GM21825 (cell line): Measurements from ENCODE around the gene TNFRSF25.
"Not testable (repeated sequence)": the region's sequence is repeated elsewhere in the genome, so short reads cannot be mapped to it uniquely, and the experiment has no call there.

Experiments used
- ATAC-seq: cut with Tn5 transposase; IDR thresholded peaks from one replicate; pipeline ENCODE4 v1.9.1; 2021; ENCODE audit warnings: mild to moderate bottlenecking, moderate library complexity; ENCODE audit not compliant: unreplicated experiment

Gene TNFRSF25

GRCh38 chr1:6454856-6455751 is 10.9 kb downstream of the TNFRSF25 start:
- no peak for ATAC-seq

DNA sequence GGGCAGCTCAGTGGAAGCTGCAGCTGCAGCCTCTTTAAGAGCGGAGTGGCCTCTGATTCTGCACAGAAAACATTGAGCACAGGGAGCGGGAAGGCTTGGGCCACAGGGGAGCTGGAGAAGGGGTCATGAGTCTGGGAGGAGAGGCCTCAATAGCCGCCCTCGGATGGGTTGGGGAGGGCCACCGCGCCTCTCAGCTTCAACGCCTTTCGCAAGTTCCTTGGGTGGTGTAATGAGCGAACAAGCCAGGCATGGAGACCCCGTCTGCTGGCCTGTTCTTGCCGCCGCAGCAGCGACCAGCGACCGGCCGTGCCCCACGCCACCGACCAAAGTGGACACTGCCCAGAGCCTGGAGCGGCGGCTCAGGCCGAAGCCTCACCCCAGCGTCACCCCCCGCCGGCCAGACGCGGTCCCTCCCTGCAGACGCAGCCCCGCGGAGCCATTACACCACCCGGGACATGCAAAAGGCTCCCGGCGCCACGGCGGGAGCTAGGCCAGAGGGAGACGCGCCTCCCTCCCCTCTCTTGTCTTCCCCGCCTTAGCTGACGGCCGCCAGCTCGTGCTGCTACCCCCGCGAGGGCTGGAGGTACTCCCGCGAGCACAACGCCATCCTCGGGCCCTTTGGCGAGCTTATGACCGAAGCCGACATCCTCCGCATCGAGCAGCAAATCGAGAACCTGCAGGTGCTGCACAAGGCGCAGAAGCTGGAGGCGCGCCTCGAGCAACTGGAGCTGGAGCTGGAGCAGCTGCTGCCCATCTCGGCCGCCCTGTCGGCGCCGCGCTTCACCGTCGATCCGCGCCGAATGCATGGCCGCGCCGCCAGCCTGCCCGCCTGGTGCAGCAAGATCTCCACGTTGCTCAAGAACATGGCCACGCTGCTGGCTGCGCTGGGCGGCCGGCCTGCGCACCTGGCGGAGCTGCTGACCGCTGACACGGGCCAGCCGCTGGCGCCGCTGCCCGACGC is 11.8 kb downstream of the TNFRSF25 start:
- not testable (repeated sequence) for ATAC-seq

DNA sequence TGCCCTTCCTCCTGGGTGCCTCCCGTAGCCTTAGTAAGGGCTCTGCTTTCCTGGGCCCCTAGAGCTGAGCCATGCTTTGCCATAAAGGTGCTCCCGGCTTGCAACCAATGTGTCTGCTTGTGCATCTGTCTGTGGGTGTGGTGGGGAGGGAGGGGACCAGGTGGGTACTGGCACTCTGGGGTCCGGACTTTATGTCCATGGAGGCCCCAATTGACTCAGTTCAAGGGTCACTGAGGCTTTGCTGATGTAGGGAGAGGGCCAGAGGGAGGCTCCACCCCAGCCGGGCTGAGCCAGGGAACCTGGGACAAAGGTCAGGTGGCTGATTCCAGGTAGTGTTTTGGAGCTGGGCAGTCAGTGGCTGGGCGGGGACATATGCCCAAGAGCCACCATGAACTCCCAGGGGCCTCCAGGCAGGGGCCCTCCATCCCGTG is 15.0 kb downstream of the TNFRSF25 start:
- ATAC-seq, result no peak

DNA sequence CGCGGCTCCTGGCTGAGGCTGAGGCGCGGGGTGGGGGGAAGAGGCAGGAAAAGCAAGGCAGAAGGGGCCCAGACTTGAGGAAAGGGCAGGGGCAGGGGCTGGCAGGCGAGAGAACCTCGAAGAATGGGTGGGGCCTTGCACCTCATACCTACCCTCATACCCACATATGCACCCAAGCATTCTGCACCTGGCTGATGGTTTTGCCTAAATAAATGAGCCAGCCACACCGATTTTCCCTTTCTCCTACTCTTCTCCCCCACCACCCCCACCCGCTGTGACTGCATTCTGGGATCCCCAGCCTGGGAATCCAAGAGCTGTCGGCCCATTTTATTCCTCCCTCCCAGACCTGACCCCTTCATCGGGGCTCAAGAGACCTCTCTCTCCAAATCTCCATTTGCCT is 15.5 kb downstream of the TNFRSF25 start:
- ATAC-seq, result not testable (repeated sequence)

DNA sequence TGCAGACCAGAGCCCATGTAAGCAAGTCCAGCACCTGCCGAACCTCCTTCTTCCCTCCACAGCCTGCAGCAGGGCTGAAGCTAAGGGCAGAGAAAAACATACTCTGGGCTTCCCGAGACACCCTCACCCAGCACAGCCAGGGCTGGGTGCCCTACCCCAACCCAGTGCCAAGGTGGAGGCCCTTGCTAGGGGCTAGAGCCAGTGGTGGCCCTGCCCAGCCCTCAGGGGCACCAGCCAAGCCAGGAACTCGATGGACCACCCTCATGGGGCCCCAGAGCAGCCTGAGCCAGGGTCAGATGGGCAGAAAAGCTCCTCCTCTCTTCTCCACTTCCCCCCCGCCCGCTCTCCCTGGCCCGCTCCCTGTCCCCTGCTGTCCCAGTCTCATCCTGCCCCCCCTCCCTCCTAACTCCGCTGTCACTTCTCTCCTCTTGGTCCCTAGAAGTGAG is 15.9 kb downstream of the TNFRSF25 start:
- ATAC-seq, result no peak

GRCh38 chr1:6448749-6449631 is 17.0 kb downstream of the TNFRSF25 start:
- no peak for ATAC-seq

DNA sequence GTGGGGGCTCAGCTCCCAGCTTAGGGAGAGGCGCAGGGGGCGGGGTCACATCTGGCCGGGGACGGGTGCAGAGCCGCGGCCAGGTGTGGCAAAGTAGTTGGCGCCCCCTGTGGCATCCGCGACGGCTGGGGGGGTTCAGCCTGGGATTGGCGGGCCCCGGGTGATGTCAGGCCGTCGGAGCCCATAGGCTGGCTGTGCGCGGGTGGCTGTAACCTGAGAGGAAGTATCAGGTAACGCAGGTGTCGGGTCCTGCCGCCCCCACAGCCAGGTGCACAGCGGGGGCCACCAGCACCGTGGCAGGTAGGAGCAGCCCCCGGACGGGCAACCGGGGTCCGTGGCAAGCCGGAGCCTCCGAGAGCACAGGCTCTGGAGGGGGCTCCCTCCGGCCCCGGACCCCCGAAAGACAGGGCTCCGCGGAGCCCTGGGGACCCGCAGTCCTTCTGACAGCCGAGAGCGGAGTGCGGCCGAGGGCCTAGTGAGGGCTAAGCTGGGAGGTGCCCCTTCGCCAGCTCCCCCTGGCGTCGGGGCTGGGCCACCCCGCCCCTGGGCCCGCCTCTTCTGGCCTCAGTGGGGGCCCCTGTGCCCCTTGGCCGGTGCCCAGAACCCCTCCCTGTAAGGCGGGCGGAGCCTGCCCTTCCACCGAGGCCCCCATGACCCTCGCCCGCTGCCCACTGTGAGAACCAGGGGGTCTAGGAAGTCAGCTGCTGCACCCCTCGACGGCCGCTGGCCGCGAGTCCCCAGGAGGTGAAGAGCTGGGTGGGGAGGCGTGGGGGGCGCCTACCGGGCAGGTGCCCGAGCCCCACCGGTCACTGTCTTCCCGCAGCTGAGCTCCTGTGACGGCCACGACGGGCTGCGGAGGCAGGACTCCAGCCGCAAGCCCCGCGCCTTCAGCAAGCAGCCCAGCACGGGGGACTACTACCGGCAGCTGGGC is 17.9 kb downstream of the TNFRSF25 start:
- no peak for ATAC-seq

DNA sequence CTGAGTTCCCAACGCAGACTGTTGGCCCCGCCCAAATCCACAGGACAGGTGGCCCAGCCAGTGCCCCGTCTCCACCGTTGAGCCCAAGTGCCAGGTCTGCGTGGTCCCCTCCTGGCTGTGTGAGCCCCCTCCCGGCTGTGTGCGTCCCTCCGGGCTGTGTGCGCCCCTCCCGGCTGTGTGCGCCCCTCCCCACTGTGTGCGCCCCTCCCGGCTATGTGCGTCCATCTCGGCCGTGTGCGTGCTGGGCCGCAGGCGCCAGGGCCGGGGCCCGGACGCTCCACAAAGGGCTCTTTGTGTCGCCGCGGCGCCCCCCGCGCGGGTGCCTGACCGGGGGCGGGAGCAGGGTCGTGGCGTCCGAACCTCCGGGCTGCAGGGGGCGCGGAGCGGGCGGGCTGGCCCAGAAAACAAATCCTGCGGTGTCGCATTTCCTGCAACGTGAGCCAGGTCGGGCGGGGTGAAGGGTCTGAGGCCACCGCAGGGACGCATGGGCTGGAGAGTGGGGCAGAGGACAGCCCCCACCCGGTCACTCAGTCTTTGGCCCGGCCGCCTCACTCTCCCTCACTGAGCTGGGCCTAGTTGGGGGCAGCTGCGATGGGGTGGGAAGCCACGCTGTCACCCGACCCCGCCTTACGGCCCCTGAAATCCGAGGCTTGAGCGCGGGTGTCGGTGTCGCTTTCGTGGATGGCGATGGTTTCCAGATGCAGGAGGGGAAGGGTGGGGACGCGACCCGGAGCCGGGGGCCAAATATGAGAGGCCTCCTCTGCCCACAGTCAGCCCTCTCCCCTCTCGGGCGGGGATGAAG is 18.8 kb downstream of the TNFRSF25 start:
- no peak for ATAC-seq

DNA sequence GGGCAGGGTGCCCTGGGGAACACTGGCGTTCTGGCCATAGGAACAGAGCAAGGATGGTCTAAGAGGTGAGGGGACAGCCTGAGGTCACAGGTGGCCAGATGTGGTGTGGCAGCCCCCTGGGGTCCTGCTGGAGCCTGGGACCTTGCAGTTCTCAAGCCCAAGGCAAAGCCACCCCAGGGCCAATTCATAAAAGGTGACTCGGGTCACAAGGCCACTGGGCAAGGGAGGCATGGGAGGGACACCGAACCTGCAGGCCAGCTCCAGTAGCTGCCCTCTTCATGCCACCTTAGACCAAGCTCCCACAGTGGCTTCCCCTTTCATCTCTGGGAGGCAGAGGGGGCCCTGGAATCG is 19.3 kb downstream of the TNFRSF25 start:
- no peak for ATAC-seq

GRCh38 chr1:6445929-6446328 is 20.0 kb downstream of the TNFRSF25 start:
- not testable (repeated sequence) for ATAC-seq

GRCh38 chr1:6445062-6445763 is 20.8 kb downstream of the TNFRSF25 start:
- no peak for ATAC-seq

- no peak for ATAC-seq
Observed at GRCh38 chr1:6444377-6444776, 21.6 kb downstream of the TNFRSF25 start.

DNA sequence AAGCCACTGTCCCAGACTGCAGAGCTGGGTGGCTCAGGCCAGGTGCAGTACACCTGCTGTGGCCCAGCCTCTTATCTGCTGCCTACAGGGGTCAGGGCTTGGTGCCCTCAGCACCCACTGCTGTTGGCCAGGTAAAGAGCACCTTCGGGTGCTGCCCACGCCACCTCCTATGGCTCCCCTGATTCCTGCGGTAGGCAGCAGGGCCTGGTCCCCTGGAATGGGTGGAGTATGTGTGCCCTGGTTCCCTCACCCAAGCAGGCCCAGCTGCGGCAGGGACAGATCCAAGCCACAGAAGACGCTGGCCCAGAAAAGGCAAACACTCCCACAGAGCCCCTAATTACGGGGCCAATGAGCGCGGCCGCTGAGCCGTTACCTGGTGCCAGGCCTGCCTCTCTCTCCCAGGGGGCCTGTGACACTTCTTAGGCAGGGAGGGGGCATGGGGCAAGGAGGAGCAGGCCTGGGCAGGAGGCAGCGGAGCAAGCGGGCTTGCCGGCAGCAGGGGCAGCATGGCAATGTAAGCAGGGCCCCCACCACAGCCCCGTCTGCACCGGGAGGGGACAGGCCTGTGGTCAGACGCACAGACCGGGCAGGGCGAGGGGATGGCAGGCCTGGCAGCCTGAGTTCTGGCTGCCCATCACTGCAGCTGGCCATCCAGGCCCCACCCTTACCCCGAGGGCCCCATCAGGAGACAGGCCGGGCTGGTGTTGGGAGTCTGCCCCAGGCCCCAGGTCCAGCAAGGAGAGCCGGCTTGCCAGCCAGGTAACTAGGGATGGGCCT is 22.4 kb downstream of the TNFRSF25 start:
- no peak for ATAC-seq

DNA sequence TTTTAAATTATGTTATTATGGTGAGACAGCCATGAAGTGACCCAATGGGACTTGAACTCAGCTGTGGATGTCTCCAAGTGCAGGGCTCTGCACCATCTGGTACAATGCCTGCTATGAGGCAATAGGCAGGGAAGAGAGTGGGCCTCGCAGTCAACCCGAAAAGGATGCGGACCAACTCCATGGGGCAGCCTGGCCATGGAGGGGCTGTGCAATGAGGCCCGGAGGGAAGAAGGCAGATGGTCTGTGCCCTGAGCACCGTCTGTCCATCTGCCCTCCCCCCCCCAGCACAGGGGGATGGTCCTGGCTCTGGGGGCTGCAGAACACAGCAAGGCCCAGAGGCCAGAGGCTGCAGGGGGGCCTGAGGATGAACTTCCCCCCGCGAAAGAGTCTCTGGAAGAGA is 24.4 kb downstream of the TNFRSF25 start:
- ATAC-seq, result no peak

- ATAC-seq, result no peak
Observed at GRCh38 chr1:6440198-6441126, 25.5 kb downstream of the TNFRSF25 start.

DNA sequence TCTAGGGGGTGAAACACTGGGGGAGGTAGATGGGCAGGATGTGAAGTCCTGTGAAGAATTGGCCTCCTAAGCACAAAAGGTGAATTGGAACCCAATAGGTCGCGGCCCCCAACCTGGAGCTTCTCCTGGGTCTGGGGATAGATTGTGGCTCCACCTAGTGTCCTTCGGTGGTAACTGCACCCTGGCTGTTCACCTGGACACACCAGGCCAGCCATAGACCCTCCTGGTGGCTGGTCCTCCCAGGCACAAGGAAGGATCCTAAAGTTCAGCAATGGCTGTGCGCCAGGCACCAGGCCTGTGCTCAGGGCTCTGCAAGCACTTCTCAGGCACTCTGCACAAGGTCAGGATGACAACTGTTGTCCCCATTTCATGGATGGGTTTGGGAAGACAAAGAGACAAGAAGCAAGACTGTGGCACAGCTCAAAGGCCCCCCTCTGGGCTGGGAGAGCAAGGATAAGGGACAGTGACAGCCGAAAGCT is 27.9 kb downstream of the TNFRSF25 start:
- ATAC-seq, result no peak
